Cardiac fibroblast (primary cell): ENCODE results near the gene ERGIC1.

Source experiments
- DNase-seq, 2 donors: peaks; one replicate each; pipeline versions ENCODE4 v3.0.0 to v3.0.0-alpha.2; 2010; ENCODE audit warnings: low read depth in 2 of 2
- H3K4me3 ChIP-seq, 2 donors: replicated peaks in 1 of 2; 1 replicate in 1 of 2; 2 replicates in 1 of 2; pipeline ENCODE4 v1.5.1; 2011; ENCODE audit warnings: low read depth in 2 of 2, low read length in 2 of 2, mild to moderate bottlenecking in 2 of 2, moderate library complexity in 1 of 2
- TF ChIP-seq, protein P1 (sequence below): IDR thresholded peaks from one replicate; pipeline ENCODE4 v1.5.1; 2011; ENCODE audit warnings: low read depth, mild to moderate bottlenecking, low read length, inconsistent platforms

ERGIC1 gene

GRCh38 chr5:172866802-172867748 is 33.0 kb downstream of the ERGIC1 start:
- DNase-seq, result no peak
- TF ChIP-seq, protein P1, sequence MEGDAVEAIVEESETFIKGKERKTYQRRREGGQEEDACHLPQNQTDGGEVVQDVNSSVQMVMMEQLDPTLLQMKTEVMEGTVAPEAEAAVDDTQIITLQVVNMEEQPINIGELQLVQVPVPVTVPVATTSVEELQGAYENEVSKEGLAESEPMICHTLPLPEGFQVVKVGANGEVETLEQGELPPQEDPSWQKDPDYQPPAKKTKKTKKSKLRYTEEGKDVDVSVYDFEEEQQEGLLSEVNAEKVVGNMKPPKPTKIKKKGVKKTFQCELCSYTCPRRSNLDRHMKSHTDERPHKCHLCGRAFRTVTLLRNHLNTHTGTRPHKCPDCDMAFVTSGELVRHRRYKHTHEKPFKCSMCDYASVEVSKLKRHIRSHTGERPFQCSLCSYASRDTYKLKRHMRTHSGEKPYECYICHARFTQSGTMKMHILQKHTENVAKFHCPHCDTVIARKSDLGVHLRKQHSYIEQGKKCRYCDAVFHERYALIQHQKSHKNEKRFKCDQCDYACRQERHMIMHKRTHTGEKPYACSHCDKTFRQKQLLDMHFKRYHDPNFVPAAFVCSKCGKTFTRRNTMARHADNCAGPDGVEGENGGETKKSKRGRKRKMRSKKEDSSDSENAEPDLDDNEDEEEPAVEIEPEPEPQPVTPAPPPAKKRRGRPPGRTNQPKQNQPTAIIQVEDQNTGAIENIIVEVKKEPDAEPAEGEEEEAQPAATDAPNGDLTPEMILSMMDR, result no peak
- H3K4me3 ChIP-seq, result no peak overlapping the region

DNA sequence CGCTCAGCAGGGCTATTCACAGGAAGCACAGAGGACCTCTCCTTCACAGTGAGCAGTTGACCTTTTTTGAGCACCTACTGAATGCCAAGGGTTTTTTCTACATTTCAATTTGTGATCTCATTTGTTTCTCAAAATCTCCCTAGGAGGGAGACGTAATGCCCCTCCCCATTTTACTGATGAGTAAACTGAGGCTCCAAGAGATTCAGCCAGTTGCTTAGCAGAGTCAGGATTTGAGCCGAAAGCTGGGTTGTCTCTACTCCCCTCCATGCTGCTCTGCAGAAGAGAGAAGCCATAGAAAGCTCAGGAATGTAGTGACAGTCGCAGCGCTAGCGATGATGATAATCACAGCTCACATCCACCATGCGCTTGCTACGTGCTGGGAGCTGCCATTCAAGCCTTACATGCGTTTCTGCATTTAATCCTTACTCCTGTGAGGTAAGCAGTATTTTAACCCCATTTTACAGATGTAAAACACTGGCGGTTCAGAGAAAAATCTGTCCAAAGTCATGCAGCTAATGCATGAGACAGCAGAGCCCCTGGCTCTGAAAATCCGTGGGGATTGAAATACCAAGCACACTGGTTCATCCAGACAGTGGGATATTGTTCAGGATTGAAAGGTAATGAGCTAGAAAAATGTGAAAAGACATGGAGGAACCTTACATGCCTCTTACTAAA is 33.8 kb downstream of the ERGIC1 start:
- DNase-seq, result no peak
- H3K4me3 ChIP-seq, result no peak overlapping the region
- TF ChIP-seq, protein P1, result no peak

- DNase-seq, result peak in 1 of 2 donors; percentile 79
- peak overlapping the region in 1 of 2 donors; percentile 5 for H3K4me3 ChIP-seq
- TF ChIP-seq, protein P1, result no peak
Measured at GRCh38 chr5:172868436-172868923, 34.4 kb downstream of the ERGIC1 start.

DNA sequence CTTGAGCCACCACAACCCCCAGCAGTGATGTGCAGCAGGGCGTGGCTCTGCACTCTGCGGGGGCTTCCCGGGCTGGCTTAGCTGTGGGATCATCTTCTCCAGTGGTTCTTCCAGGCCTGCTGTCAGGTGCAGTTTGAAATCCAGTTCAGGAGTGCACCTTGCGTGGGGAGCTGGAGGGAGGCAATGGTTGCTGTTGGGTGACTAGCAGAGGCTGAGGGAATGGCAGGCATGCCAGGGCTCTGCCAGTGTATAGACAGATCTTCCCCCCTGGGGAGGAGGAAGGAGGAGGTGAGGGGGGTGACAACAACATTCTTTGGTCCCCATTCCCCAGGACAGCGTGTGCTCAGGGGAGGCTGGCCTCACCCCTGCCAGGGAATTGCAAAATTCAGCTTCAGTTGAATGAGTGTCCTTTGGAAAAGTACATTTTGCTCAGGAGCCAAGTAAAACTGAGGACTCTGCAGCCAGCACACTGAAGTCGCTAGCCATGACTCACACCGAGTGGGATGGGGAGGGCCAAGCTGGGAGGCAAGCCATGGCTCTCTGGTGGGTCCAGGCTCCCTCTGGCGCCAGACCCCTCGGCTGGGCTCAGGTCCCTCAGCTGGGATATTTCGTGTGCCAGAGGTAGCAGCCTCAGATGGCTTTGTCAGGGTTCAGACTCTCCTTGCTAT is 35.0 kb downstream of the ERGIC1 start:
- DNase-seq, result peak; percentile 93 to 97
- peak overlapping the region in 1 of 2 donors; percentile 5 for H3K4me3 ChIP-seq
- TF ChIP-seq, protein P1, result peak; percentile 56

GRCh38 chr5:172869691-172870090 is 35.6 kb downstream of the ERGIC1 start:
- TF ChIP-seq, protein P1, result no peak
- DNase-seq, result peak in 1 of 2 donors; percentile 56
- H3K4me3 ChIP-seq, result no peak overlapping the region

DNA sequence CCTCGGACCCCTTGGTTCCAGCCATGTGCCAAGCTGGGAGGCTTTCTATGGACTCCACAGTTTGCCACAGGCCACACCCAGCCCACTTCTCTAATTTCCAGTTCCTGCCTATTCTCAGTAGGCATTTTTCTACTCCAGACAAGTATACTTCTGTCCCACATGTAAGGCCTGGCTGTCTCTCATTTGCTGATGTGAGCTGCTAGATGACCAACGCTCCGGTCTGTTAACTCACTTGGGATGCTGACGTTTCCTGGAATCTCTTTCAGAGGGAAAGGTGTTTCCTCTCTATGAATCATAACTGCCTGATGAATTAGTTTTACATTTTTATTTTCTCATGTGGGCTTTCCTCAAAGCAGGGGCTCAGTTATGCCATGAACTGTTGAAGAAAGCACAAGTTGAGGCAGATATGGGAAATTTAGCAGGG is 36.3 kb downstream of the ERGIC1 start:
- H3K4me3 ChIP-seq, result no peak overlapping the region
- peak; percentile 90 to 99 for DNase-seq
- TF ChIP-seq, protein P1, result no peak
